Prostate gland (tissue), 2 donors: ENCODE results near the gene PLA2G2D.

Source experiments
- POLR2AphosphoS5 ChIP-seq: sonication (generic); formaldehyde crosslinking; IDR thresholded peaks from one replicate; pipeline ENCODE4 v1.6.1; 2017; ENCODE audit warnings: antibody characterized with exemption
- TF ChIP-seq, protein P1 (sequence below), 4 experiments: fragments of 200-600 bp in 2 of 4; fragments of 450-650 bp in 2 of 4; sonication (generic) in 2 of 4; IDR thresholded peaks; 1 replicate in 3 of 4; 2 replicates in 1 of 4; pipeline ENCODE4 v1.5.1; 2016 to 2019; ENCODE audit warnings: antibody characterized with exemption in 4 of 4, mild to moderate bottlenecking in 2 of 4, moderate library complexity in 2 of 4

DNA sequence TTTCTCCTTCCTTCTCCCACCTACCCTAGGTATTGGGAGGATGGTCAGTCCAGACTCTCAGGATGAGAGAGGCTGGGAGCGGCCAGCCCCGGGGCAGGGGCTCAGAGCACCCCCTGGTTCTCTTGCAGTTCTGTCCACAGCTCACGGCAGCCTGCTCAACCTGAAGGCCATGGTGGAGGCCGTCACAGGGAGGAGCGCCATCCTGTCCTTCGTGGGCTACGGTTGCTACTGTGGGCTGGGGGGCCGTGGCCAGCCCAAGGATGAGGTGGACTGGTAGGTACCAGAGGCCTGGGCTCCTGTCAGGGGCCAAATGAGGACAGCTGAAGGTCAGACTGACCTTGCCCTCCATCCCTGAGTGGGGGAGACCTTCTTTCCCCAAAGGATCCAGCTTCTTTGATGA, 24.0 kb upstream of the PLA2G2D start:
- TF ChIP-seq, protein P1, sequence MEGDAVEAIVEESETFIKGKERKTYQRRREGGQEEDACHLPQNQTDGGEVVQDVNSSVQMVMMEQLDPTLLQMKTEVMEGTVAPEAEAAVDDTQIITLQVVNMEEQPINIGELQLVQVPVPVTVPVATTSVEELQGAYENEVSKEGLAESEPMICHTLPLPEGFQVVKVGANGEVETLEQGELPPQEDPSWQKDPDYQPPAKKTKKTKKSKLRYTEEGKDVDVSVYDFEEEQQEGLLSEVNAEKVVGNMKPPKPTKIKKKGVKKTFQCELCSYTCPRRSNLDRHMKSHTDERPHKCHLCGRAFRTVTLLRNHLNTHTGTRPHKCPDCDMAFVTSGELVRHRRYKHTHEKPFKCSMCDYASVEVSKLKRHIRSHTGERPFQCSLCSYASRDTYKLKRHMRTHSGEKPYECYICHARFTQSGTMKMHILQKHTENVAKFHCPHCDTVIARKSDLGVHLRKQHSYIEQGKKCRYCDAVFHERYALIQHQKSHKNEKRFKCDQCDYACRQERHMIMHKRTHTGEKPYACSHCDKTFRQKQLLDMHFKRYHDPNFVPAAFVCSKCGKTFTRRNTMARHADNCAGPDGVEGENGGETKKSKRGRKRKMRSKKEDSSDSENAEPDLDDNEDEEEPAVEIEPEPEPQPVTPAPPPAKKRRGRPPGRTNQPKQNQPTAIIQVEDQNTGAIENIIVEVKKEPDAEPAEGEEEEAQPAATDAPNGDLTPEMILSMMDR (IDR thresholded peaks at IDR 0.05), result no peak
- TF ChIP-seq POLR2AphosphoS5, result no peak
